HG03108 (cell line): ENCODE data around the gene ALPL.
"Not testable (repeated sequence)": the region's sequence is repeated elsewhere in the genome, so short reads cannot be mapped to it uniquely, and the experiment has no call there.

Source experiments
- ATAC-seq: cut with Tn5 transposase; IDR thresholded peaks from one replicate; pipeline ENCODE4 v1.9.1; 2021; ENCODE audit warnings: moderate library complexity; ENCODE audit not compliant: unreplicated experiment

Gene ALPL

GRCh38 chr1:21553116-21553926 lies 44.1 kb downstream of the ALPL start:
- ATAC-seq: no peak

GRCh38 chr1:21559788-21560567 lies 50.8 kb downstream of the ALPL start:
- ATAC-seq: no peak

- ATAC-seq: no peak
Measured at GRCh38 chr1:21560916-21561638, 51.9 kb downstream of the ALPL start.

- ATAC-seq: no peak
Measured at GRCh38 chr1:21562896-21563295, 53.7 kb downstream of the ALPL start.

- ATAC-seq: no peak
Measured at GRCh38 chr1:21563971-21564370, 54.7 kb downstream of the ALPL start.

GRCh38 chr1:21564521-21565095 lies 55.4 kb downstream of the ALPL start:
- ATAC-seq: no peak

- ATAC-seq: no peak
Measured at GRCh38 chr1:21565285-21565684, 56.1 kb downstream of the ALPL start.

GRCh38 chr1:21566361-21566760 lies 57.1 kb downstream of the ALPL start:
- not testable (repeated sequence) for ATAC-seq

- ATAC-seq: no peak
Measured at GRCh38 chr1:21567241-21568005, 58.2 kb downstream of the ALPL start.

- ATAC-seq: no peak
Measured at GRCh38 chr1:21568006-21568746, 59.0 kb downstream of the ALPL start.

GRCh38 chr1:21568809-21569385 lies 59.7 kb downstream of the ALPL start:
- no peak for ATAC-seq

GRCh38 chr1:21569820-21570527 lies 60.8 kb downstream of the ALPL start:
- ATAC-seq: no peak

GRCh38 chr1:21570528-21570875 lies 61.3 kb downstream of the ALPL start:
- no peak for ATAC-seq

- no peak for ATAC-seq
Measured at GRCh38 chr1:21570885-21571284, 61.7 kb downstream of the ALPL start.

GRCh38 chr1:21572221-21572620 lies 63.0 kb downstream of the ALPL start:
- ATAC-seq: no peak

- no peak for ATAC-seq
Measured at GRCh38 chr1:21572735-21573277, 63.6 kb downstream of the ALPL start.

GRCh38 chr1:21573475-21573874 lies 64.3 kb downstream of the ALPL start:
- ATAC-seq: no peak

GRCh38 chr1:21573971-21574465 lies 64.8 kb downstream of the ALPL start:
- no peak for ATAC-seq
